ENCODE results near the gene AGAP5.
"Not testable (repeated sequence)": the region's sequence is repeated elsewhere in the genome, so short reads cannot be mapped to it uniquely, and the experiment has no call there.

The AGAP5 gene

GRCh38 chr10:73715179-73716156 is 17.6 kb upstream of the AGAP5 start:
- peaks cover 33 to 51% (median 39%) of the 10 kb centered on the region in 5 donors for H3K36me3 ChIP-seq (ENCODE audit: control insufficient read depth in 5 of 5, insufficient read depth in 5 of 5, low read length in 5 of 5)
- not testable (repeated sequence) for H3K9ac ChIP-seq (ENCODE audit: low read length in 5 of 5)

GRCh38 chr10:73714483-73714882 is 16.6 kb upstream of the AGAP5 start:
- H3K4me1 ChIP-seq (ENCODE audit: control insufficient read depth in 5 of 5, insufficient read depth in 5 of 5, low read length in 5 of 5); H3K9ac ChIP-seq (ENCODE audit: low read length in 5 of 5); H3K27ac ChIP-seq (ENCODE audit: low read depth, low read length); H3K4me3 ChIP-seq (ENCODE audit: low read depth in 1 of 5, low read length in 5 of 5); H3K27me3 ChIP-seq (ENCODE audit: control insufficient read depth in 5 of 5, insufficient read depth in 4 of 5, low read length in 5 of 5); H3K9me3 ChIP-seq (ENCODE audit: control insufficient read depth in 5 of 5, low read length in 5 of 5): not testable (repeated sequence)
- H3K36me3 ChIP-seq (ENCODE audit: control insufficient read depth in 5 of 5, insufficient read depth in 5 of 5, low read length in 5 of 5), result peaks cover 28 to 49% (median 34%) of the 10 kb centered on the region in 5 donors

More at GRCh38 chr10:73715179-73716156, 17.6 kb upstream of the AGAP5 start:
- not testable (repeated sequence) for H3K9me3 ChIP-seq (ENCODE audit: control insufficient read depth in 5 of 5, low read length in 5 of 5); H3K4me1 ChIP-seq (ENCODE audit: control insufficient read depth in 5 of 5, insufficient read depth in 5 of 5, low read length in 5 of 5); H3K4me3 ChIP-seq (ENCODE audit: low read depth in 1 of 5, low read length in 5 of 5); H3K27ac ChIP-seq (ENCODE audit: low read depth, low read length); H3K27me3 ChIP-seq (ENCODE audit: control insufficient read depth in 5 of 5, insufficient read depth in 4 of 5, low read length in 5 of 5)

- not testable (repeated sequence) for H3K27me3 ChIP-seq (ENCODE audit: control insufficient read depth in 5 of 5, insufficient read depth in 4 of 5, low read length in 5 of 5); H3K9ac ChIP-seq (ENCODE audit: low read length in 5 of 5)
- H3K36me3 ChIP-seq (ENCODE audit: control insufficient read depth in 5 of 5, insufficient read depth in 5 of 5, low read length in 5 of 5), result peaks cover 28 to 44% (median 33%) of the 10 kb centered on the region in 5 donors
Observed at GRCh38 chr10:73713912-73714311, 16.0 kb upstream of the AGAP5 start.

DNA sequence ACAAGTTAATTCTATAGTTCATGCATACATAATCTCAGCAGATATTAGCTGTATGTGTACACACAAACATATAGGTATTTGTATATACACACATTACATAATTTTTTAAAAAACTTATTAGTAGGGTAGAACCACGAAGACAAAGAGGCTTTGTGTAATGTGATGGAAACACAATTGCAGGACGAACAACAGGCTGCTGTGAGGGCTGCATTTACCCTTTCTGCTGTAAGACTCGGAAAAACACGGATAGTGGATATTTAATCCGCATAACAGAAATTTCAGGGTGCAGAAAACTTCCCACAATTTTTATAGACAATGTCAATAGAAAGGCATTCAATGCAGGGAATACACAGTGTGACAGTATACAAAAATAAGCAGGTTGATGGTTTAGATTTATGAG is 13.8 kb upstream of the AGAP5 start:
- not testable (repeated sequence) for H3K9me3 ChIP-seq (ENCODE audit: control insufficient read depth in 5 of 5, low read length in 5 of 5); H3K4me3 ChIP-seq (ENCODE audit: low read depth in 1 of 5, low read length in 5 of 5); H3K9ac ChIP-seq (ENCODE audit: low read length in 5 of 5); H3K4me1 ChIP-seq (ENCODE audit: control insufficient read depth in 5 of 5, insufficient read depth in 5 of 5, low read length in 5 of 5); H3K27me3 ChIP-seq (ENCODE audit: control insufficient read depth in 5 of 5, insufficient read depth in 4 of 5, low read length in 5 of 5); H3K27ac ChIP-seq (ENCODE audit: low read depth, low read length)
- peaks cover 11 to 28% (median 17%) of the 10 kb centered on the region in 5 donors for H3K36me3 ChIP-seq (ENCODE audit: control insufficient read depth in 5 of 5, insufficient read depth in 5 of 5, low read length in 5 of 5)

More at GRCh38 chr10:73713912-73714311, 16.0 kb upstream of the AGAP5 start:
- not testable (repeated sequence) for H3K27ac ChIP-seq (ENCODE audit: low read depth, low read length); H3K9me3 ChIP-seq (ENCODE audit: control insufficient read depth in 5 of 5, low read length in 5 of 5); H3K4me1 ChIP-seq (ENCODE audit: control insufficient read depth in 5 of 5, insufficient read depth in 5 of 5, low read length in 5 of 5); H3K4me3 ChIP-seq (ENCODE audit: low read depth in 1 of 5, low read length in 5 of 5)

GRCh38 chr10:73708122-73708521 is 10.2 kb upstream of the AGAP5 start:
- H3K36me3 ChIP-seq (ENCODE audit: control insufficient read depth in 5 of 5, insufficient read depth in 5 of 5, low read length in 5 of 5), result peaks cover 6 to 20% (median 9%) of the 10 kb centered on the region in 5 donors
- not testable (repeated sequence) for H3K9me3 ChIP-seq (ENCODE audit: control insufficient read depth in 5 of 5, low read length in 5 of 5); H3K27ac ChIP-seq (ENCODE audit: low read depth, low read length); H3K4me1 ChIP-seq (ENCODE audit: control insufficient read depth in 5 of 5, insufficient read depth in 5 of 5, low read length in 5 of 5); H3K4me3 ChIP-seq (ENCODE audit: low read depth in 1 of 5, low read length in 5 of 5); H3K9ac ChIP-seq (ENCODE audit: low read length in 5 of 5); H3K27me3 ChIP-seq (ENCODE audit: control insufficient read depth in 5 of 5, insufficient read depth in 4 of 5, low read length in 5 of 5)

GRCh38 chr10:73707628-73708027 is 9.7 kb upstream of the AGAP5 start:
- H3K27ac ChIP-seq (ENCODE audit: low read depth, low read length); H3K4me1 ChIP-seq (ENCODE audit: control insufficient read depth in 5 of 5, insufficient read depth in 5 of 5, low read length in 5 of 5); H3K9ac ChIP-seq (ENCODE audit: low read length in 5 of 5); H3K9me3 ChIP-seq (ENCODE audit: control insufficient read depth in 5 of 5, low read length in 5 of 5); H3K4me3 ChIP-seq (ENCODE audit: low read depth in 1 of 5, low read length in 5 of 5); H3K27me3 ChIP-seq (ENCODE audit: control insufficient read depth in 5 of 5, insufficient read depth in 4 of 5, low read length in 5 of 5): not testable (repeated sequence)
- peaks cover 6 to 20% (median 9%) of the 10 kb centered on the region in 5 donors for H3K36me3 ChIP-seq (ENCODE audit: control insufficient read depth in 5 of 5, insufficient read depth in 5 of 5, low read length in 5 of 5)

DNA sequence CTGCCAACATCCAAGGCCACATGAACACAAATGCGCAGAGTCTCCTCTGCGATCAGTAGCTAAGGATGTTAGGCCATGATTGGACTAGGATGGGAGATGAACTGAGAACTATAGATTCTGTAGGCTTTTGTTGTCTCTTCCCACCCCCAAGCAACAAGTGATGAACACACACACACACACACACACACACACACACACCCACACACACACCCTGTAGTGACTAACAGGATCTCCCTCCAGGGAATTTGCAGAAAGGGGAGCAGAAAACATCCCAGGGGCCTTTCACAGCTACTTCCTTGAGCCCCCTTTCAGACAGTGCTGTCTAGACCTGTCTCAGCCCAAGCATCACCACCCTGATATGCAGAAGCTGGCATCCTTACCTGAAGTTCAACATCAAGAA is 8.6 kb upstream of the AGAP5 start:
- not testable (repeated sequence) for H3K9me3 ChIP-seq (ENCODE audit: control insufficient read depth in 5 of 5, low read length in 5 of 5); H3K4me1 ChIP-seq (ENCODE audit: control insufficient read depth in 5 of 5, insufficient read depth in 5 of 5, low read length in 5 of 5); H3K27ac ChIP-seq (ENCODE audit: low read depth, low read length); H3K9ac ChIP-seq (ENCODE audit: low read length in 5 of 5); H3K4me3 ChIP-seq (ENCODE audit: low read depth in 1 of 5, low read length in 5 of 5); H3K27me3 ChIP-seq (ENCODE audit: control insufficient read depth in 5 of 5, insufficient read depth in 4 of 5, low read length in 5 of 5)
- H3K36me3 ChIP-seq (ENCODE audit: control insufficient read depth in 5 of 5, insufficient read depth in 5 of 5, low read length in 5 of 5), result peaks cover 4 to 17% (median 9%) of the 10 kb centered on the region in 5 donors

DNA sequence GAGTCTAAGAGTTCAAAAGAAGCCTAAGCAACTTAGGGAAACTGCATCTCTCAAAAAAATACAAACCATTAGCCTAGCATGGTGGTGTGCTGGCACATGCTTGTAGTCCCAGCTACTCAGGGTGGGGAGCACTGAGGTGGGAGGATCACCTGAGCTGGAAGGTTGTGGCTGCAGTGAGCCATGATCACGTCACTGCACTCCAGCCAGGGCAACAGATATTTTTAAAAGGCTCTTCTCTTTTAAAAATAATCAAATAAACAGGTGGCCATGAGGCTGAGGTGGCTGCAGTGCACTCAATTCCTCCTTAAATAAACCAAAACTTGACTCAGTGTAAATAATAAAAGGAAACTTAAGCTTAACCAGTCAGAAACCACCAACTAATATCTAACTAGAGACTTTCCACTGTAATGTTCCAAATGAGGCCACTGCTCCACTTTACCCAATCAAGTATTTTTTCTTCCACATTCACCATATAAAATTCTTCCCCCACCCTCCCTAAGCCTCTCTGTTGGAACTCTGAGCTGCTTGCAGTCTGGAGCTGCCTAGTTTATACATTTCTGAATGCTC is 7.7 kb upstream of the AGAP5 start:
- not testable (repeated sequence) for H3K4me3 ChIP-seq (ENCODE audit: low read depth in 1 of 5, low read length in 5 of 5); H3K27me3 ChIP-seq (ENCODE audit: control insufficient read depth in 5 of 5, insufficient read depth in 4 of 5, low read length in 5 of 5); H3K27ac ChIP-seq (ENCODE audit: low read depth, low read length); H3K4me1 ChIP-seq (ENCODE audit: control insufficient read depth in 5 of 5, insufficient read depth in 5 of 5, low read length in 5 of 5); H3K9me3 ChIP-seq (ENCODE audit: control insufficient read depth in 5 of 5, low read length in 5 of 5); H3K9ac ChIP-seq (ENCODE audit: low read length in 5 of 5)
- H3K36me3 ChIP-seq (ENCODE audit: control insufficient read depth in 5 of 5, insufficient read depth in 5 of 5, low read length in 5 of 5), result peaks cover 4 to 17% (median 9%) of the 10 kb centered on the region in 5 donors

- H3K27me3 ChIP-seq (ENCODE audit: control insufficient read depth in 5 of 5, insufficient read depth in 4 of 5, low read length in 5 of 5); H3K27ac ChIP-seq (ENCODE audit: low read depth, low read length); H3K9me3 ChIP-seq (ENCODE audit: control insufficient read depth in 5 of 5, low read length in 5 of 5); H3K4me1 ChIP-seq (ENCODE audit: control insufficient read depth in 5 of 5, insufficient read depth in 5 of 5, low read length in 5 of 5); H3K4me3 ChIP-seq (ENCODE audit: low read depth in 1 of 5, low read length in 5 of 5); H3K9ac ChIP-seq (ENCODE audit: low read length in 5 of 5): not testable (repeated sequence)
- H3K36me3 ChIP-seq (ENCODE audit: control insufficient read depth in 5 of 5, insufficient read depth in 5 of 5, low read length in 5 of 5), result peaks cover 3 to 11% (median 4%) of the 10 kb centered on the region in 5 donors
Observed at GRCh38 chr10:73703924-73704323, 6.0 kb upstream of the AGAP5 start.

GRCh38 chr10:73698819-73699218 is 910 bp upstream of the AGAP5 start:
- not testable (repeated sequence) for H3K9me3 ChIP-seq (ENCODE audit: control insufficient read depth in 5 of 5, low read length in 5 of 5); H3K4me3 ChIP-seq (ENCODE audit: low read depth in 1 of 5, low read length in 5 of 5); H3K27ac ChIP-seq (ENCODE audit: low read depth, low read length); H3K4me1 ChIP-seq (ENCODE audit: control insufficient read depth in 5 of 5, insufficient read depth in 5 of 5, low read length in 5 of 5); H3K9ac ChIP-seq (ENCODE audit: low read length in 5 of 5); H3K27me3 ChIP-seq (ENCODE audit: control insufficient read depth in 5 of 5, insufficient read depth in 4 of 5, low read length in 5 of 5)
- peaks cover 0 to 11% (median 2%) of the 10 kb centered on the region in 5 donors for H3K36me3 ChIP-seq (ENCODE audit: control insufficient read depth in 5 of 5, insufficient read depth in 5 of 5, low read length in 5 of 5)

All from subcutaneous abdominal adipose tissue (tissue), 5 donors.